Coronary artery (tissue), 2 donors: ENCODE measurements around the gene MTA1.

Experiments used
- DNase-seq: peaks from one replicate; pipeline ENCODE4 v3.0.0-alpha.2; 2017; ENCODE audit warnings: low spot score
- H3K27ac ChIP-seq, 2 donors: fragments of 200-600 bp; sonication (generic); one replicate each; pipeline ENCODE4 v1.5.1; 2016 to 2019
- H3K4me3 ChIP-seq: fragments of 200-600 bp; sonication (generic); 2 replicates; pipeline ENCODE4 v1.5.1; 2016; ENCODE audit warnings: mild to moderate bottlenecking, moderate library complexity
- TF ChIP-seq, protein P1 (sequence below): fragments of 200-600 bp; sonication (generic); IDR thresholded peaks from one replicate; pipeline ENCODE4 v1.5.1; 2019; ENCODE audit warnings: antibody characterized with exemption

Gene MTA1

GRCh38 chr14:105453847-105454246 is 34.2 kb downstream of the MTA1 start:
- Histone ChIP-seq H3K27ac (no peak overlapping the region), H3K4me3 (no peak overlapping the region)
- no peak for DNase-seq
- TF ChIP-seq, protein P1, sequence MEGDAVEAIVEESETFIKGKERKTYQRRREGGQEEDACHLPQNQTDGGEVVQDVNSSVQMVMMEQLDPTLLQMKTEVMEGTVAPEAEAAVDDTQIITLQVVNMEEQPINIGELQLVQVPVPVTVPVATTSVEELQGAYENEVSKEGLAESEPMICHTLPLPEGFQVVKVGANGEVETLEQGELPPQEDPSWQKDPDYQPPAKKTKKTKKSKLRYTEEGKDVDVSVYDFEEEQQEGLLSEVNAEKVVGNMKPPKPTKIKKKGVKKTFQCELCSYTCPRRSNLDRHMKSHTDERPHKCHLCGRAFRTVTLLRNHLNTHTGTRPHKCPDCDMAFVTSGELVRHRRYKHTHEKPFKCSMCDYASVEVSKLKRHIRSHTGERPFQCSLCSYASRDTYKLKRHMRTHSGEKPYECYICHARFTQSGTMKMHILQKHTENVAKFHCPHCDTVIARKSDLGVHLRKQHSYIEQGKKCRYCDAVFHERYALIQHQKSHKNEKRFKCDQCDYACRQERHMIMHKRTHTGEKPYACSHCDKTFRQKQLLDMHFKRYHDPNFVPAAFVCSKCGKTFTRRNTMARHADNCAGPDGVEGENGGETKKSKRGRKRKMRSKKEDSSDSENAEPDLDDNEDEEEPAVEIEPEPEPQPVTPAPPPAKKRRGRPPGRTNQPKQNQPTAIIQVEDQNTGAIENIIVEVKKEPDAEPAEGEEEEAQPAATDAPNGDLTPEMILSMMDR: no peak

- H3K27ac ChIP-seq: no peak overlapping the region
- no peak overlapping the region for H3K4me3 ChIP-seq
- TF ChIP-seq, protein P1: no peak
- no peak for DNase-seq
These were observed 35.5 kb downstream of the MTA1 start for GRCh38 chr14:105455086-105455640.

GRCh38 chr14:105455766-105456660 is 36.4 kb downstream of the MTA1 start:
- Histone ChIP-seq H3K27ac (no peak overlapping the region), H3K4me3 (no peak overlapping the region)
- DNase-seq: no peak
- TF ChIP-seq, protein P1: no peak

GRCh38 chr14:105456736-105457617 is 37.4 kb downstream of the MTA1 start:
- TF ChIP-seq, protein P1: no peak
- no peak for DNase-seq
- no peak overlapping the region for H3K27ac ChIP-seq
- no peak overlapping the region for H3K4me3 ChIP-seq

- H3K4me3 ChIP-seq: no peak overlapping the region
- TF ChIP-seq, protein P1: no peak
- no peak overlapping the region for H3K27ac ChIP-seq
- no peak for DNase-seq
These were observed 38.4 kb downstream of the MTA1 start for GRCh38 chr14:105458010-105458409.

- TF ChIP-seq, protein P1: no peak
- DNase-seq: no peak
These were observed 38.9 kb downstream of the MTA1 start for GRCh38 chr14:105458571-105458970.

More at GRCh38 chr14:105458571-105458970, 38.9 kb downstream of the MTA1 start:
- Histone ChIP-seq H3K4me3 (no peak overlapping the region), H3K27ac (no peak overlapping the region)
